ENCODE measurements around the gene TRPM6.

- TF ChIP-seq, protein P1, sequence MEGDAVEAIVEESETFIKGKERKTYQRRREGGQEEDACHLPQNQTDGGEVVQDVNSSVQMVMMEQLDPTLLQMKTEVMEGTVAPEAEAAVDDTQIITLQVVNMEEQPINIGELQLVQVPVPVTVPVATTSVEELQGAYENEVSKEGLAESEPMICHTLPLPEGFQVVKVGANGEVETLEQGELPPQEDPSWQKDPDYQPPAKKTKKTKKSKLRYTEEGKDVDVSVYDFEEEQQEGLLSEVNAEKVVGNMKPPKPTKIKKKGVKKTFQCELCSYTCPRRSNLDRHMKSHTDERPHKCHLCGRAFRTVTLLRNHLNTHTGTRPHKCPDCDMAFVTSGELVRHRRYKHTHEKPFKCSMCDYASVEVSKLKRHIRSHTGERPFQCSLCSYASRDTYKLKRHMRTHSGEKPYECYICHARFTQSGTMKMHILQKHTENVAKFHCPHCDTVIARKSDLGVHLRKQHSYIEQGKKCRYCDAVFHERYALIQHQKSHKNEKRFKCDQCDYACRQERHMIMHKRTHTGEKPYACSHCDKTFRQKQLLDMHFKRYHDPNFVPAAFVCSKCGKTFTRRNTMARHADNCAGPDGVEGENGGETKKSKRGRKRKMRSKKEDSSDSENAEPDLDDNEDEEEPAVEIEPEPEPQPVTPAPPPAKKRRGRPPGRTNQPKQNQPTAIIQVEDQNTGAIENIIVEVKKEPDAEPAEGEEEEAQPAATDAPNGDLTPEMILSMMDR (IDR thresholded peaks at IDR 0.05) = no peak
- no peak for TF ChIP-seq POLR2A (IDR thresholded peaks at IDR 0.05)
Measured at GRCh38 chr9:74784506-74784905, 103.2 kb downstream of the TRPM6 start.

All from vagina (tissue), 2 donors.